ENCODE data around the gene ZFYVE26.
"Not testable (repeated sequence)": the region's sequence is repeated elsewhere in the genome, so short reads cannot be mapped to it uniquely, and the experiment has no call there.

The ZFYVE26 gene

GRCh38 chr14:67704484-67705089, 111.8 kb downstream of the ZFYVE26 start:
- DNase-seq, result peak; percentile 66

GRCh38 chr14:67703997-67704396, 112.4 kb downstream of the ZFYVE26 start:
- no peak for DNase-seq

- not testable (repeated sequence) for DNase-seq
Observed at GRCh38 chr14:67701492-67701891, 114.9 kb downstream of the ZFYVE26 start, which contains the start of gene RDH12. Gene RDH12 (plus strand): TSS chr14:67701886. CDS start chr14:67722643, 20,757 bp downstream.

GRCh38 chr14:67698179-67698578, 118.2 kb downstream of the ZFYVE26 start:
- no peak for DNase-seq

GRCh38 chr14:67697006-67697405, 119.4 kb downstream of the ZFYVE26 start:
- no peak for DNase-seq

All from CD4-positive, alpha-beta T cell treated with Interleukin-12 subunit alpha and Interleukin-12 subunit beta, for 1 hour (primary cell).